ENCODE data around the gene DPF1. TPM values are rescaled to one million over a fixed set of nuclear protein-coding genes. Genes with fewer than 3 reads are reported as not detected.

Gene DPF1
- total RNA-seq, 4 donors from 2014 or later, result 0.44 to 2.5 TPM; not detected in 2

GRCh38 chr19:38245826-38246498 is 21.9 kb upstream of the DPF1 start:
- H3K9me3 ChIP-seq, result no peaks in the 10 kb centered on the region
- TF ChIP-seq POLR2A (IDR thresholded peaks at IDR 0.05) (no peak), CTCF (IDR thresholded peaks at IDR 0.05) (no peak)
- 58% methylated on average over 14 of the region's 14 CpGs for WGBS, 2 donors
- no peak overlapping the region for H3K4me3 ChIP-seq
- no peak for DNase-seq
- H3K36me3 ChIP-seq, result no peaks in the 10 kb centered on the region
- H3K27ac ChIP-seq, result peak overlapping the region in 2 of 4 donors; percentile 77 to 82
- H3K4me1 ChIP-seq, result peaks cover 0 to 55% (median 4%) of the 10 kb centered on the region in 3 donors
- H3K27me3 ChIP-seq, result no peaks in the 10 kb centered on the region
- intact Hi-C loops (cut with DNase I), result loop anchor here (2.0 kb wide), 1 partner anchor 89 kb away; the partner anchor contains the start of gene CATSPERG

GRCh38 chr19:38243279-38243673 is 19.3 kb upstream of the DPF1 start:
- peak overlapping the region in 3 of 4 donors; percentile 11 to 39 (median 25) for H3K4me3 ChIP-seq
- no peaks in the 10 kb centered on the region for H3K27me3 ChIP-seq
- WGBS, 2 donors, result 52 to 59% methylated on average over 10 to 15 of the region's 15 CpGs
- TF ChIP-seq POLR2A (IDR thresholded peaks at IDR 0.05) (no peak), CTCF (IDR thresholded peaks at IDR 0.05) (no peak)
- no peak for DNase-seq
- peak overlapping the region in 1 of 4 donors; percentile 48 for H3K27ac ChIP-seq
- H3K9me3 ChIP-seq, result no peaks in the 10 kb centered on the region
- H3K4me1 ChIP-seq, result peaks cover 0 to 44% (median 0%) of the 10 kb centered on the region in 3 donors
- intact Hi-C loops (cut with DNase I), result no loop called here
- H3K36me3 ChIP-seq, result no peaks in the 10 kb centered on the region

- no peak for TF ChIP-seq CTCF (IDR thresholded peaks at IDR 0.05)
- TF ChIP-seq POLR2A (IDR thresholded peaks at IDR 0.05), result no peak
- Histone ChIP-seq H3K4me1 (peaks cover 0 to 14% (median 0%) of the 10 kb centered on the region in 3 donors), H3K4me3 (no peak overlapping the region), H3K27me3 (peaks cover 0 to 3% (median 0%) of the 10 kb centered on the region in 4 donors), H3K9me3 (no peaks in the 10 kb centered on the region), H3K36me3 (no peaks in the 10 kb centered on the region), H3K27ac (no peak overlapping the region)
- no peak for DNase-seq
- intact Hi-C loops (cut with DNase I), result no loop called here
- 57 to 66% methylated on average over 8 of the region's 8 CpGs for WGBS, 2 donors
Measured at GRCh38 chr19:38239816-38240215, 15.8 kb upstream of the DPF1 start.

GRCh38 chr19:38234615-38235014 is 10.6 kb upstream of the DPF1 start:
- H3K27ac ChIP-seq, result no peak overlapping the region
- no peaks in the 10 kb centered on the region for H3K36me3 ChIP-seq
- intact Hi-C loops (cut with DNase I), result no loop called here

More at GRCh38 chr19:38234615-38235014, 10.6 kb upstream of the DPF1 start:
- Histone ChIP-seq H3K4me1 (peaks cover 0 to 7% (median 2%) of the 10 kb centered on the region in 3 donors), H3K9me3 (no peaks in the 10 kb centered on the region), H3K4me3 (no peak overlapping the region), H3K27me3 (peaks cover 0 to 49% (median 0%) of the 10 kb centered on the region in 4 donors)
- no peak for DNase-seq
- WGBS, 2 donors, result 89 to 94% methylated on average over 4 of the region's 4 CpGs
- TF ChIP-seq CTCF (IDR thresholded peaks at IDR 0.05), result no peak
- TF ChIP-seq POLR2A (IDR thresholded peaks at IDR 0.05), result no peak

Measured in esophagus squamous epithelium (tissue), 5 donors.